Upper lobe of left lung (tissue), 4 donors: ENCODE measurements around the gene P2RY11.

ENCODE experiments used
- POLR2A ChIP-seq, 4 donors: fragments of 450-650 bp; IDR thresholded peaks; one replicate each; pipeline ENCODE4 v1.5.1; 2016 to 2017; ENCODE audit warnings: antibody characterized with exemption in 4 of 4, mild to moderate bottlenecking in 2 of 4
- TF ChIP-seq, protein P1 (sequence below), 6 experiments: fragments of 450-650 bp in 4 of 6; fragments of 200-600 bp in 2 of 6; sonication (generic) in 2 of 6; IDR thresholded peaks; one replicate each; pipeline ENCODE4 v1.5.1; 2016 to 2019; ENCODE audit warnings: antibody characterized with exemption in 6 of 6

DNA sequence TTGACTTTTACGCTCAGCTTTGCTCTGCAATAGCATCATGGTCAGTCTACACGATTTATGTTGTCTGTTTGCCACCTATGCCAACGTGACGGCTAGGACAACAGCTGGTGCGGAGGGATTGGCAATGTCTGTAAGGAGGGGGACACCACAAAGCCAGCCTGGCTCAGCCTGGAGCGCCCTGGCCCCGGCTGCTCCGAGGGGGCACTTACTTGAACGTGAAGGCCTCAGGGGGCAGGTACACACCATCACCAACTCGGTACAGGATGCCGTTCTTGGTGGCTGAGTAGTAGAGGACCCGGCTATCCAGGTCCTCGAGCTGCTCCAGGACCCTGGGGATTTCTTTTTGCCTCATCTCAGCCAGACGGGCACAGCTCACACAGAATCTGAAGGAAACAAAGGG lies 34.6 kb downstream of the P2RY11 start:
- TF ChIP-seq, protein P1, sequence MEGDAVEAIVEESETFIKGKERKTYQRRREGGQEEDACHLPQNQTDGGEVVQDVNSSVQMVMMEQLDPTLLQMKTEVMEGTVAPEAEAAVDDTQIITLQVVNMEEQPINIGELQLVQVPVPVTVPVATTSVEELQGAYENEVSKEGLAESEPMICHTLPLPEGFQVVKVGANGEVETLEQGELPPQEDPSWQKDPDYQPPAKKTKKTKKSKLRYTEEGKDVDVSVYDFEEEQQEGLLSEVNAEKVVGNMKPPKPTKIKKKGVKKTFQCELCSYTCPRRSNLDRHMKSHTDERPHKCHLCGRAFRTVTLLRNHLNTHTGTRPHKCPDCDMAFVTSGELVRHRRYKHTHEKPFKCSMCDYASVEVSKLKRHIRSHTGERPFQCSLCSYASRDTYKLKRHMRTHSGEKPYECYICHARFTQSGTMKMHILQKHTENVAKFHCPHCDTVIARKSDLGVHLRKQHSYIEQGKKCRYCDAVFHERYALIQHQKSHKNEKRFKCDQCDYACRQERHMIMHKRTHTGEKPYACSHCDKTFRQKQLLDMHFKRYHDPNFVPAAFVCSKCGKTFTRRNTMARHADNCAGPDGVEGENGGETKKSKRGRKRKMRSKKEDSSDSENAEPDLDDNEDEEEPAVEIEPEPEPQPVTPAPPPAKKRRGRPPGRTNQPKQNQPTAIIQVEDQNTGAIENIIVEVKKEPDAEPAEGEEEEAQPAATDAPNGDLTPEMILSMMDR (IDR thresholded peaks at IDR 0.05): no peak
- no peak for TF ChIP-seq POLR2A (IDR thresholded peaks at IDR 0.05)
